Parathyroid adenoma (tissue), 2 donors: ENCODE data around the gene ZNF521.

Experiments used
- H2AFZ ChIP-seq: fragments of 300-600 bp; sonication (generic); one replicate; pipeline ENCODE4 v1.7.0; 2017; ENCODE audit warnings: antibody characterized with exemption, mild to moderate bottlenecking
- H3K27ac ChIP-seq: fragments of 300-600 bp; sonication (generic); one replicate; pipeline ENCODE4 v1.7.0; 2017
- H3K27me3 ChIP-seq: fragments of 300-600 bp; sonication (generic); one replicate; pipeline ENCODE4 v1.7.0; 2017; ENCODE audit warnings: low read length; ENCODE audit not compliant: control insufficient read depth, insufficient read depth
- H3K36me3 ChIP-seq: fragments of 300-600 bp; sonication (generic); one replicate; pipeline ENCODE4 v1.7.0; 2017; ENCODE audit warnings: low read length; ENCODE audit not compliant: control insufficient read depth, insufficient read depth
- H3K4me1 ChIP-seq: fragments of 300-600 bp; sonication (generic); one replicate; pipeline ENCODE4 v1.7.0; 2017; ENCODE audit warnings: control low read depth
- H3K4me2 ChIP-seq: fragments of 300-600 bp; sonication (generic); one replicate; pipeline ENCODE4 v1.7.0; 2017; ENCODE audit warnings: low read length
- H3K4me3 ChIP-seq: fragments of 300-600 bp; sonication (generic); one replicate; pipeline ENCODE4 v1.7.0; 2017; ENCODE audit warnings: low read depth, low read length
- H3K79me2 ChIP-seq: fragments of 300-600 bp; sonication (generic); one replicate; pipeline ENCODE4 v1.7.0; 2017; ENCODE audit warnings: control low read depth
- H3K9ac ChIP-seq: fragments of 300-600 bp; sonication (generic); one replicate; pipeline ENCODE4 v1.7.0; 2017; ENCODE audit warnings: mild to moderate bottlenecking
- H3K9me3 ChIP-seq: fragments of 300-600 bp; sonication (generic); one replicate; pipeline ENCODE4 v1.7.0; 2017; ENCODE audit warnings: low read length; ENCODE audit not compliant: control insufficient read depth
- CTCF ChIP-seq: fragments of 300-600 bp; sonication (generic); IDR thresholded peaks from one replicate; pipeline ENCODE4 v1.7.0; 2017; ENCODE audit warnings: antibody characterized with exemption, mild to moderate bottlenecking
- donor health status: primary hyperparathyroidism.

ZNF521 gene

GRCh38 chr18:25067275-25068025 lies 284.5 kb downstream of the ZNF521 start:
- H3K9ac ChIP-seq: no peak overlapping the region
- no peaks in the 10 kb centered on the region for H3K9me3 ChIP-seq
- TF ChIP-seq CTCF: no peak
- no peaks in the 10 kb centered on the region for H3K79me2 ChIP-seq
- H3K4me2 ChIP-seq: no peak overlapping the region
- H3K27ac ChIP-seq: no peak overlapping the region
- no peaks in the 10 kb centered on the region for H3K36me3 ChIP-seq
- H3K4me1 ChIP-seq: no peaks in the 10 kb centered on the region
- H3K27me3 ChIP-seq: no peaks in the 10 kb centered on the region
- H3K4me3 ChIP-seq: no peak overlapping the region
- H2AFZ ChIP-seq: no peak overlapping the region

GRCh38 chr18:25066516-25066915 lies 285.4 kb downstream of the ZNF521 start:
- no peak overlapping the region for H3K4me3 ChIP-seq
- no peaks in the 10 kb centered on the region for H3K36me3 ChIP-seq
- no peak overlapping the region for H2AFZ ChIP-seq
- H3K4me1 ChIP-seq: no peaks in the 10 kb centered on the region
- no peak overlapping the region for H3K27ac ChIP-seq
- H3K27me3 ChIP-seq: no peaks in the 10 kb centered on the region
- no peak overlapping the region for H3K4me2 ChIP-seq
- no peak overlapping the region for H3K9ac ChIP-seq
- H3K9me3 ChIP-seq: no peaks in the 10 kb centered on the region
- no peaks in the 10 kb centered on the region for H3K79me2 ChIP-seq
- no peak for TF ChIP-seq CTCF

- no peak overlapping the region for H2AFZ ChIP-seq
Observed at GRCh38 chr18:25062720-25063119, 289.2 kb downstream of the ZNF521 start.

GRCh38 chr18:25061395-25061794 lies 290.6 kb downstream of the ZNF521 start:
- Histone ChIP-seq H3K27me3 (no peaks in the 10 kb centered on the region), H3K4me1 (peaks cover 10% of the 10 kb centered on the region), H3K4me2 (no peak overlapping the region), H3K36me3 (no peaks in the 10 kb centered on the region), H2AFZ (no peak overlapping the region), H3K79me2 (no peaks in the 10 kb centered on the region), H3K27ac (no peak overlapping the region), H3K4me3 (no peak overlapping the region), H3K9ac (no peak overlapping the region), H3K9me3 (no peaks in the 10 kb centered on the region)
- TF ChIP-seq CTCF: no peak

More at GRCh38 chr18:25062720-25063119, 289.2 kb downstream of the ZNF521 start:
- no peaks in the 10 kb centered on the region for H3K4me1 ChIP-seq
- TF ChIP-seq CTCF: no peak
- H3K9ac ChIP-seq: no peak overlapping the region
- H3K79me2 ChIP-seq: no peaks in the 10 kb centered on the region
- no peak overlapping the region for H3K4me3 ChIP-seq
- no peaks in the 10 kb centered on the region for H3K27me3 ChIP-seq
- no peaks in the 10 kb centered on the region for H3K36me3 ChIP-seq
- no peak overlapping the region for H3K4me2 ChIP-seq
- no peaks in the 10 kb centered on the region for H3K9me3 ChIP-seq
- H3K27ac ChIP-seq: no peak overlapping the region

- no peak overlapping the region for H3K4me2 ChIP-seq
- TF ChIP-seq CTCF: no peak
Observed at GRCh38 chr18:25058521-25058920, 293.4 kb downstream of the ZNF521 start.

More at GRCh38 chr18:25058521-25058920, 293.4 kb downstream of the ZNF521 start:
- Histone ChIP-seq H3K4me3 (no peak overlapping the region), H3K36me3 (no peaks in the 10 kb centered on the region), H3K79me2 (no peaks in the 10 kb centered on the region), H3K9ac (no peak overlapping the region), H3K27me3 (no peaks in the 10 kb centered on the region), H3K9me3 (no peaks in the 10 kb centered on the region), H3K4me1 (peaks cover 15% of the 10 kb centered on the region), H2AFZ (no peak overlapping the region), H3K27ac (no peak overlapping the region)
